Dedifferentiated amniotic fluid mesenchymal stem cell (primary cell): ENCODE measurements around the gene RNASEH1.
"Not testable (repeated sequence)": the region's sequence is repeated elsewhere in the genome, so short reads cannot be mapped to it uniquely, and the experiment has no call there.

Experiments used
- DNase-seq: peaks from one replicate; pipeline ENCODE4 v3.0.0-alpha.2; 2016; ENCODE audit errors: extremely low spot score

The RNASEH1 gene

GRCh38 chr2:3594493-3595281, 36.6 kb upstream of the RNASEH1 start, which contains the start of gene COLEC11:
COLEC11 (plus strand) TSS chr2:3595112; CDS start chr2:3604341, 9,229 bp downstream.
- DNase-seq, result no peak

GRCh38 chr2:3589086-3589485, 31.0 kb upstream of the RNASEH1 start:
- DNase-seq, result no peak

- DNase-seq, result no peak
These were observed 30.0 kb upstream of the RNASEH1 start for GRCh38 chr2:3588084-3588483.

GRCh38 chr2:3587432-3587831, 29.3 kb upstream of the RNASEH1 start:
- no peak for DNase-seq

- DNase-seq, result no peak
These were observed 28.9 kb upstream of the RNASEH1 start for GRCh38 chr2:3587021-3587420.

GRCh38 chr2:3586220-3586619, 28.1 kb upstream of the RNASEH1 start:
- DNase-seq, result no peak

GRCh38 chr2:3585261-3586109, 27.4 kb upstream of the RNASEH1 start:
- no peak for DNase-seq

GRCh38 chr2:3584608-3585260, 26.6 kb upstream of the RNASEH1 start:
- DNase-seq, result no peak

GRCh38 chr2:3584076-3584475, 25.9 kb upstream of the RNASEH1 start:
- DNase-seq, result no peak

GRCh38 chr2:3581367-3582262, 23.5 kb upstream of the RNASEH1 start:
- no peak for DNase-seq

GRCh38 chr2:3580449-3580848, 22.3 kb upstream of the RNASEH1 start:
- no peak for DNase-seq

- DNase-seq, result no peak
These were observed 20.9 kb upstream of the RNASEH1 start for GRCh38 chr2:3578987-3579386.

GRCh38 chr2:3576263-3576630, 18.1 kb upstream of the RNASEH1 start:
- not testable (repeated sequence) for DNase-seq

- DNase-seq, result no peak
These were observed 17.6 kb upstream of the RNASEH1 start for GRCh38 chr2:3575534-3576262.

GRCh38 chr2:3574155-3574554, 16.0 kb upstream of the RNASEH1 start:
- no peak for DNase-seq

GRCh38 chr2:3572620-3573019, 14.5 kb upstream of the RNASEH1 start:
- DNase-seq, result no peak

- DNase-seq, result no peak
These were observed 13.2 kb upstream of the RNASEH1 start for GRCh38 chr2:3571284-3571683.

- DNase-seq, result not testable (repeated sequence)
These were observed 11.5 kb upstream of the RNASEH1 start for GRCh38 chr2:3569656-3570055.

GRCh38 chr2:3566806-3567205, 8.7 kb upstream of the RNASEH1 start:
- DNase-seq, result no peak

GRCh38 chr2:3565117-3565516, 7.0 kb upstream of the RNASEH1 start:
- DNase-seq, result no peak

GRCh38 chr2:3563521-3563976, 5.4 kb upstream of the RNASEH1 start:
- no peak for DNase-seq
